ENCODE measurements around the gene ADGRV1. TPM values are rescaled to one million over a fixed set of nuclear protein-coding genes. Genes with fewer than 3 reads are reported as not detected.
A peak's percentile ranks its signal among the peaks of the same experiment; 100 is the strongest.

ADGRV1 gene
- total and polyA plus RNA-seq, 9 of the 15 experiments (the other 6 are each of a cell fraction or from before 2014, with no cell fraction given), result 21.7 to 156 (median 58.2) TPM

DNA sequence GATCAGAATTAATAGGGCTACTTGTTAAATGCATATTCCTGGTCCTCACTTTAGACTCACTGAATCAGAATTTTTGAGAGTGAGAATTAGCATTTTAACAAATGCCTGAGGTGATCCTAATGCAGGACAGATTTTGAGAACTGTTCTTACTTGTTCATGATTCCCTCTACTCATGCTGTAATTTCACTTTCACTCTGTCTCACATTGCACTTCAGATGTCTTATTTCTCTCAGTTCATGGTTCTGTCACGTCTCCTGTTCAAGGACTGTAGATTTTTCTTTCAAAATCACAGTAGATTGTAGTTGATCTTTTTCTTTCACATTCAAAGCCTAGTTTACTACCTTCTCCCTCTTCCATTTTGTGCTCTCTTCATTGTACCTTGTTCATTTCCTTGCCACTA is 54.3 kb downstream of the ADGRV1 start:
- ATAC-seq, result peak; percentile 76
- FAIRE-seq, result peak; percentile 60
- CTCF ChIA-PET (ENCODE audit: low intra/inter-chr PET ratio), result no interaction called here
- Histone ChIP-seq H3K9ac (ENCODE audit: insufficient read depth in 1 of 2, low read depth in 2 of 2, low read length in 2 of 2) (peak overlapping the region in 1 of 2 experiments; percentile 64; a peak in 2 of 4 replicates), H3K36me3 (ENCODE audit: control insufficient read depth, insufficient read depth, low read length) (peaks cover 7% of the 10 kb centered on the region; the same call in 2 of the 3 replicates), H3K9me1 (ENCODE audit: control insufficient read depth, insufficient read depth, low read length) (no peaks in the 10 kb centered on the region), H2AFZ (ENCODE audit: low read depth, low read length) (peak overlapping the region; percentile 91), H4K20me1 (replicated peaks; ENCODE audit: control insufficient read depth, insufficient read depth, low read length) (no peaks in the 10 kb centered on the region), H3K79me2 (ENCODE audit: control insufficient read depth, insufficient read depth, low read length) (peaks cover 3% of the 10 kb centered on the region; the same call in 1 of the 3 replicates), H3K4me1 (replicated peaks in 1 of 2; ENCODE audit: control insufficient read depth in 2 of 2, insufficient read depth in 2 of 2, low read length in 2 of 2) (peaks cover 0 to 10% of the 10 kb centered on the region in 2 experiments; a peak in 2 of 5 replicates), H3K27ac (ENCODE audit: extremely low read depth, low read depth, low read length) (peak overlapping the region; percentile 63), H3K9me3 (replicated peaks; ENCODE audit: control insufficient read depth, insufficient read depth, low read depth, low read length) (no peaks in the 10 kb centered on the region; the same call in 1 of the 2 replicates), H3K27me3 (ENCODE audit: control insufficient read depth in 2 of 2, insufficient read depth in 2 of 2, low read length in 2 of 2) (no peaks in the 10 kb centered on the region), H3K4me2 (ENCODE audit: insufficient read depth, low read length) (peak overlapping the region; percentile 52), H3K4me3 (0 out of 2 replicates have a peak overlapping the region, but pooled peaks have one; percentile 5)
- POLR2A ChIA-PET, result interaction anchor here (0.7 kb wide), 1 partner anchor 50 kb away, joined by 3 read pairs; no protein-coding TSS in a partner anchor
- WGBS (ENCODE audit: insufficient coverage, low coverage, missing lambda C conversion rate), result 14% methylated on average over 1 of the region's 1 CpG
- peak in 1 of 4 experiments; percentile 36 for DNase-seq (ENCODE audit: extremely low read depth in 1 of 4, low spot score in 3 of 4)
- in situ Hi-C loops (cut with MboI), result no loop called here
- no TSS peak for BruUV-seq (replicated peaks)
- intact Hi-C loops (cut with micrococcal nuclease), result loop anchor here (2.0 kb wide), 1 partner anchor 32 kb away; no protein-coding TSS in a partner anchor
- TF ChIP-seq, protein P1, sequence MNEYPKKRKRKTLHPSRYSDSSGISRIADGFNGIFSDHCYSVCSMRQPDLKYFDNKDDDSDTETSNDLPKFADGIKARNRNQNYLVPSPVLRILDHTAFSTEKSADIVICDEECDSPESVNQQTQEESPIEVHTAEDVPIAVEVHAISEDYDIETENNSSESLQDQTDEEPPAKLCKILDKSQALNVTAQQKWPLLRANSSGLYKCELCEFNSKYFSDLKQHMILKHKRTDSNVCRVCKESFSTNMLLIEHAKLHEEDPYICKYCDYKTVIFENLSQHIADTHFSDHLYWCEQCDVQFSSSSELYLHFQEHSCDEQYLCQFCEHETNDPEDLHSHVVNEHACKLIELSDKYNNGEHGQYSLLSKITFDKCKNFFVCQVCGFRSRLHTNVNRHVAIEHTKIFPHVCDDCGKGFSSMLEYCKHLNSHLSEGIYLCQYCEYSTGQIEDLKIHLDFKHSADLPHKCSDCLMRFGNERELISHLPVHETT (CRISPR knock-in tag; conservative IDR thresholded peaks at IDR 0.05 in 1 of 2, IDR thresholded peaks at IDR 0.05 in 1 of 2), result no peak
- TF ChIP-seq, protein P2, sequence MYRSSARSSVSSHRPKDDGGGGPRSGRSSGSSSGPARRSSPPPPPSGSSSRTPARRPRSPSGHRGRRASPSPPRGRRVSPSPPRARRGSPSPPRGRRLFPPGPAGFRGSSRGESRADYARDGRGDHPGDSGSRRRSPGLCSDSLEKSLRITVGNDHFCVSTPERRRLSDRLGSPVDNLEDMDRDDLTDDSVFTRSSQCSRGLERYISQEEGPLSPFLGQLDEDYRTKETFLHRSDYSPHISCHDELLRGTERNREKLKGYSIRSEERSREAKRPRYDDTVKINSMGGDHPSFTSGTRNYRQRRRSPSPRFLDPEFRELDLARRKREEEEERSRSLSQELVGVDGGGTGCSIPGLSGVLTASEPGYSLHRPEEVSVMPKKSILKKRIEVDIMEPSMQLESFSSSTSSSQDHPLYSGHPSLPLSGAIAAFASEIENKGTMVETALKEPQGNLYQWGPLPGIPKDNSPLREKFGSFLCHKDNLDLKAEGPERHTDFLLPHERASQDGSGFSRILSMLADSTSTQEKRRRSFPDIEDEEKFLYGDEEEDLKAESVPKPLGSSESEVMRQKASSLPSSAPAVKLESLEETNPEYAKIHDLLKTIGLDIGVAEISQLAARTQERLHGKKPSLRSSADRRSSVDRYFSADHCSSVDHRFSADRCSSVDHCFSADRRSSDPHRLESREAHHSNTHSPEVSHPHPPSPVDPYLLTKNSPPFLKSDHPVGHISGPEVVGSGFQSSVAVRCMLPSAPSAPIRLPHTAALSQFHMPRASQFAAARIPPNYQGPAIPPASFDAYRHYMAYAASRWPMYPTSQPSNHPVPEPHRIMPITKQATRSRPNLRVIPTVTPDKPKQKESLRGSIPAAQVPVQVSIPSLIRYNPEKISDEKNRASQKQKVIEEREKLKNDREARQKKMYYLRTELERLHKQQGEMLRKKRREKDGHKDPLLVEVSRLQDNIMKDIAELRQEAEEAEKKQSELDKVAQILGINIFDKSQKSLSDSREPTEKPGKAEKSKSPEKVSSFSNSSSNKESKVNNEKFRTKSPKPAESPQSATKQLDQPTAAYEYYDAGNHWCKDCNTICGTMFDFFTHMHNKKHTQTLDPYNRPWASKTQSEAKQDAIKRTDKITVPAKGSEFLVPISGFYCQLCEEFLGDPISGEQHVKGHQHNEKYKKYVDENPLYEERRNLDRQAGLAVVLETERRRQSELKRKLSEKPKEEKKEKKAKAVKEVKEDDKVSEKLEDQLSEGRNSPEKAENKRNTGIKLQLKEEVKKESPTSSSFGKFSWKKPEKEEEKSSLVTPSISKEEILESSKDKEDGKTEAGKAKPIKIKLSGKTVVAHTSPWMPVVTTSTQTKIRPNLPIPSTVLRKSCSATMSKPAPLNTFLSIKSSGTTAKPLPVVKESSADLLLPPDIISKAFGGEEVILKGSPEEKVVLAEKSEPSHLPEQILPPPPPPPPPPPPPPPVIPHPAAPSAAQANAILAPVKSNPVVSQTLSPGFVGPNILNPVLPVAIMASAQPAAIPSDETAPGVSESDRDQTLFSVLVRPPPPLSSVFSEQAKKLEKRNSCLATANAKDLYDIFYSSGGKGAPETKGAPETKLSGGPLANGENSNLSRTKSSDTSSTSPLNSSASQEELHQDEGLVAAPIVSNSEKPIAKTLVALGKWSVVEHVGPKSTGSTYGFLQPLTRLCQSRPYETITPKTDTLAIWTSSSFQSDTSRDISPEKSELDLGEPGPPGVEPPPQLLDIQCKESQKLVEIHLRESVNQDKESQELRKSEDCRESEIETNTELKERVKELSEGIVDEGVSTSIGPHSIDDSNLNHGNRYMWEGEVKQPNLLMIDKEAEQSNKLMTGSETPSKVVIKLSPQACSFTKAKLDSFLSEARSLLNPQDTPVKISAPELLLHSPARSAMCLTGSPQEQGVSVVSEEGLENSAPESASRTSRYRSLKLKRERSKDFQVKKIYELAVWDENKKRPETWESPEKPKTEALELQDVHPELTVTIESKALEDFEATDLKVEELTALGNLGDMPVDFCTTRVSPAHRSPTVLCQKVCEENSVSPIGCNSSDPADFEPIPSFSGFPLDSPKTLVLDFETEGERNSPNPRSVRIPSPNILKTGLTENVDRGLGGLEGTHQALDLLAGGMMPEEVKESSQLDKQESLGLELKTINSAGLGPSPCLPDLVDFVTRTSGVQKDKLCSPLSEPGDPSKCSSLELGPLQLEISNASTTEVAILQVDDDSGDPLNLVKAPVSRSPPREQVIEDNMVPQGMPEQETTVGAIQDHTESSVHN (IDR thresholded peaks at IDR 0.05; ENCODE audit: borderline replicate concordance in 1 of 2, low read depth in 1 of 2), result 0 out of 4 replicates have a peak, but pooled peaks of 1 of the 2 experiments have one; percentile 22
- TF ChIP-seq, protein P3, sequence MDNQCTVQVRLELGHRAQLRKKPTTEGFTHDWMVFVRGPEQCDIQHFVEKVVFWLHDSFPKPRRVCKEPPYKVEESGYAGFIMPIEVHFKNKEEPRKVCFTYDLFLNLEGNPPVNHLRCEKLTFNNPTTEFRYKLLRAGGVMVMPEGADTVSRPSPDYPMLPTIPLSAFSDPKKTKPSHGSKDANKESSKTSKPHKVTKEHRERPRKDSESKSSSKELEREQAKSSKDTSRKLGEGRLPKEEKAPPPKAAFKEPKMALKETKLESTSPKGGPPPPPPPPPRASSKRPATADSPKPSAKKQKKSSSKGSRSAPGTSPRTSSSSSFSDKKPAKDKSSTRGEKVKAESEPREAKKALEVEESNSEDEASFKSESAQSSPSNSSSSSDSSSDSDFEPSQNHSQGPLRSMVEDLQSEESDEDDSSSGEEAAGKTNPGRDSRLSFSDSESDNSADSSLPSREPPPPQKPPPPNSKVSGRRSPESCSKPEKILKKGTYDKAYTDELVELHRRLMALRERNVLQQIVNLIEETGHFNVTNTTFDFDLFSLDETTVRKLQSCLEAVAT (IDR thresholded peaks at IDR 0.05), result peak in 1 of 2 experiments; percentile 49; a peak in 1 of 4 replicates
- TF ChIP-seq, protein P4, sequence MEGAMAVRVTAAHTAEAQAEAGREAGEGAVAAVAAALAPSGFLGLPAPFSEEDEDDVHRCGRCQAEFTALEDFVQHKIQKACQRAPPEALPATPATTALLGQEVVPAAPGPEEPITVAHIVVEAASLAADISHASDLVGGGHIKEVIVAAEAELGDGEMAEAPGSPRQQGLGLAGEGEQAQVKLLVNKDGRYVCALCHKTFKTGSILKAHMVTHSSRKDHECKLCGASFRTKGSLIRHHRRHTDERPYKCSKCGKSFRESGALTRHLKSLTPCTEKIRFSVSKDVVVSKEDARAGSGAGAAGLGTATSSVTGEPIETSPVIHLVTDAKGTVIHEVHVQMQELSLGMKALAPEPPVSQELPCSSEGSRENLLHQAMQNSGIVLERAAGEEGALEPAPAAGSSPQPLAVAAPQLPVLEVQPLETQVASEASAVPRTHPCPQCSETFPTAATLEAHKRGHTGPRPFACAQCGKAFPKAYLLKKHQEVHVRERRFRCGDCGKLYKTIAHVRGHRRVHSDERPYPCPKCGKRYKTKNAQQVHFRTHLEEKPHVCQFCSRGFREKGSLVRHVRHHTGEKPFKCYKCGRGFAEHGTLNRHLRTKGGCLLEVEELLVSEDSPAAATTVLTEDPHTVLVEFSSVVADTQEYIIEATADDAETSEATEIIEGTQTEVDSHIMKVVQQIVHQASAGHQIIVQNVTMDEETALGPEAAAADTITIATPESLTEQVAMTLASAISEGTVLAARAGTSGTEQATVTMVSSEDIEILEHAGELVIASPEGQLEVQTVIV (CRISPR knock-in tag; IDR thresholded peaks at IDR 0.05; ENCODE audit: borderline replicate concordance), result no peak

All from K562 (cell line).